ENCODE data around the gene GALNT7.

Gene GALNT7

GRCh38 chr4:173125216-173125812 lies 43.3 kb upstream of the GALNT7 start:
- H3K36me3 ChIP-seq (ENCODE audit: control insufficient read depth, insufficient read depth, low read length) = no peaks in the 10 kb centered on the region
- H2AFZ ChIP-seq = no peak overlapping the region
- no peaks in the 10 kb centered on the region for H3K79me2 ChIP-seq
- H3K4me3 ChIP-seq (ENCODE audit: low read depth, low read length) = no peak overlapping the region
- no peak overlapping the region for H3K27ac ChIP-seq
- no peak for TF ChIP-seq CTCF (IDR thresholded peaks at IDR 0.05)
- no peak overlapping the region for H3K9ac ChIP-seq
- no peaks in the 10 kb centered on the region for H3K4me1 ChIP-seq
- no peak overlapping the region for H3K4me2 ChIP-seq (ENCODE audit: low read length)
- no peaks in the 10 kb centered on the region for H3K27me3 ChIP-seq (ENCODE audit: control insufficient read depth, insufficient read depth, low read length)
- no peaks in the 10 kb centered on the region for H3K9me3 ChIP-seq (ENCODE audit: control insufficient read depth, low read length)

GRCh38 chr4:173128199-173128890 lies 40.3 kb upstream of the GALNT7 start:
- no peak overlapping the region for H3K9ac ChIP-seq
- H3K9me3 ChIP-seq (ENCODE audit: control insufficient read depth, low read length) = no peaks in the 10 kb centered on the region
- H2AFZ ChIP-seq = no peak overlapping the region
- no peaks in the 10 kb centered on the region for H3K36me3 ChIP-seq (ENCODE audit: control insufficient read depth, insufficient read depth, low read length)
- H3K4me1 ChIP-seq = peaks cover 3% of the 10 kb centered on the region
- no peaks in the 10 kb centered on the region for H3K79me2 ChIP-seq
- no peak overlapping the region for H3K4me2 ChIP-seq (ENCODE audit: low read length)
- TF ChIP-seq CTCF (IDR thresholded peaks at IDR 0.05) = no peak
- no peak overlapping the region for H3K4me3 ChIP-seq (ENCODE audit: low read depth, low read length)
- no peaks in the 10 kb centered on the region for H3K27me3 ChIP-seq (ENCODE audit: control insufficient read depth, insufficient read depth, low read length)
- no peak overlapping the region for H3K27ac ChIP-seq

- Histone ChIP-seq H3K4me1 (peaks cover 3% of the 10 kb centered on the region), H3K4me2 (ENCODE audit: low read length) (no peak overlapping the region), H3K36me3 (ENCODE audit: control insufficient read depth, insufficient read depth, low read length) (no peaks in the 10 kb centered on the region), H3K27ac (no peak overlapping the region), H3K27me3 (ENCODE audit: control insufficient read depth, insufficient read depth, low read length) (no peaks in the 10 kb centered on the region), H3K9ac (no peak overlapping the region), H2AFZ (no peak overlapping the region), H3K4me3 (ENCODE audit: low read depth, low read length) (no peak overlapping the region), H3K79me2 (no peaks in the 10 kb centered on the region), H3K9me3 (ENCODE audit: control insufficient read depth, low read length) (no peaks in the 10 kb centered on the region)
- no peak for TF ChIP-seq CTCF (IDR thresholded peaks at IDR 0.05)
Measured at GRCh38 chr4:173130687-173131086, 37.9 kb upstream of the GALNT7 start.

GRCh38 chr4:173134426-173134825 lies 34.2 kb upstream of the GALNT7 start:
- no peak overlapping the region for H2AFZ ChIP-seq
- H3K36me3 ChIP-seq (ENCODE audit: control insufficient read depth, insufficient read depth, low read length) = no peaks in the 10 kb centered on the region
- no peaks in the 10 kb centered on the region for H3K27me3 ChIP-seq (ENCODE audit: control insufficient read depth, insufficient read depth, low read length)
- H3K27ac ChIP-seq = no peak overlapping the region
- H3K79me2 ChIP-seq = no peaks in the 10 kb centered on the region
- TF ChIP-seq CTCF (IDR thresholded peaks at IDR 0.05) = no peak
- H3K4me2 ChIP-seq (ENCODE audit: low read length) = no peak overlapping the region
- peaks cover 3% of the 10 kb centered on the region for H3K4me1 ChIP-seq
- H3K9ac ChIP-seq = no peak overlapping the region
- no peaks in the 10 kb centered on the region for H3K9me3 ChIP-seq (ENCODE audit: control insufficient read depth, low read length)
- H3K4me3 ChIP-seq (ENCODE audit: low read depth, low read length) = no peak overlapping the region

Measured in parathyroid adenoma (tissue), 2 donors.